HG03175 (cell line): Measurements from ENCODE around the gene ABHD15.

Experiments used
- ATAC-seq: cut with Tn5 transposase; IDR thresholded peaks from one replicate; pipeline ENCODE4 v1.9.1; 2021; ENCODE audit warnings: mild to moderate bottlenecking, moderate library complexity; ENCODE audit not compliant: unreplicated experiment

The ABHD15 gene

DNA sequence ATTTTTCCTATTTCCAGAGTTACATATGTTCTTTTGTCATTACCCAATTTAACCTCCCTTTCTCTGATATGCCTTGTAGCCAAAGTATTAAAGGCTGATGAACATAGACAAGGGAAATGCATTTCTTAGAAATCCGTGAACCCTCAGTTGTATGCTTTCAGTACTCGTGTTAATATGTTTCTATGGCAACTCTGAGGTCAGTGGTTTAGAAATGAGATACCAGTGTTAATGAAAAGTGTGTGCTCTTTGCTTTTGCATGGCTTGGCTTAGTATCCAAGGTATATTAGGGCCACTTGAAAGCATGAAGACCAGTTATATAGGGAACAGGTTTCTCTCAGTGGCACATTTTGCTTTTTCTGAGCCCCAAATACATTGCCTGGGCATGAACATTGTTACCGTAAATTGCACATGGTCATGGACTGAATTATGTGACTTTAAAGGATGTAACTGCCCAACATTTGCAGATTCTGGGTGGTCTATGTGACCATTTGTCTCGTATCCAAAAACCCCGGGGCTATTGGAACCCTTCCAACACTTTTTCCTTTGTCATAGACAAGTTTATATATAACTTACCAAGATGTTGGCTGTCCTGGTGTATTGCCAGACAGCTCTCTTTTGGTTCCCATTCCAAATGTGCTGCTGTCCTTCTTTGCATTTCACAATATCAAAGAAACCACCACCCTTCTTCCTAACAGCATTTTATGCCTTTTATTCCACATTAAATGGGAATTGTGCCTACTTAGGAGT, 17.5 kb downstream of the ABHD15 start:
- peak; percentile 57 for ATAC-seq

DNA sequence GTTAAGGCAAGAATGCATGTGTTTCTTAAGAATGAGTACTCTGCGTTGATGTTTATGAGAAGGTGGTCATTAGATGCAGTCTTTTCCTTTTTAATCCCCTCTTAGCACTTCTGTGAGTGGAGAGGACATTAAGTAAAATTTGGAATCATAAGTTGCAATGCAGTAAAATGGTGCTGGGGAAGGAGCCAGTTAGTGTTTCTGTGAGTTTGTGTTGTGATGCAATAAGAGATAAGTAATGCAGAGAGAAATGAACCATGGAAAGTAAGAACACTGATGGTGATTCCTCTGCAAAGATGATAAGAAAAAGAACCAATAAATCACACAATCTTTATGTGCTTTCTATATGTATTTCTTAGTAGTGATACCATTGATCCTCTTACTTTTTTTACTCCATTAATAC, 20.0 kb downstream of the ABHD15 start:
- ATAC-seq, result no peak

DNA sequence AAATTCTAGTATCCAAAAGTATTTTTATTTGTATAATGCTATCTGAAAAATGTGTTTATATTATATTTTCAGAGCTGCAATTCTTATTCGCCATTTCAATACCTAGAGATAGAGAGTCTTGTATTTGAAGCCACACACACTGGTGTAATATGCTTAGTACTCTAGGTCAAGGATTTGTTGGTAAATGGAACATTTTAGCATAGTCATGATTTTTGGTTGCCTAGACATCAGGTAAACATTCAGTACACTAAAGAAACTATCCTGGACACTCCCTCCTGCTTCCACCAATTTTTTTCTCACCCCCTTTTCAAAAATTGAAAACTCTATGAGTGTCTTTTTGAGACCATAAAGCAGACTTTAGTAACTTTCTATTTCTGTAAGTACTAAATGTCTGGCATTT, 20.8 kb downstream of the ABHD15 start:
- ATAC-seq, result no peak

- no peak for ATAC-seq
These were observed 22.8 kb downstream of the ABHD15 start for GRCh38 chr17:29544066-29544465.

- no peak for ATAC-seq
These were observed 32.9 kb downstream of the ABHD15 start for GRCh38 chr17:29533976-29534375.

GRCh38 chr17:29526322-29526721, 40.5 kb downstream of the ABHD15 start:
- ATAC-seq, result no peak

GRCh38 chr17:29524692-29525091, 42.1 kb downstream of the ABHD15 start:
- ATAC-seq, result no peak

DNA sequence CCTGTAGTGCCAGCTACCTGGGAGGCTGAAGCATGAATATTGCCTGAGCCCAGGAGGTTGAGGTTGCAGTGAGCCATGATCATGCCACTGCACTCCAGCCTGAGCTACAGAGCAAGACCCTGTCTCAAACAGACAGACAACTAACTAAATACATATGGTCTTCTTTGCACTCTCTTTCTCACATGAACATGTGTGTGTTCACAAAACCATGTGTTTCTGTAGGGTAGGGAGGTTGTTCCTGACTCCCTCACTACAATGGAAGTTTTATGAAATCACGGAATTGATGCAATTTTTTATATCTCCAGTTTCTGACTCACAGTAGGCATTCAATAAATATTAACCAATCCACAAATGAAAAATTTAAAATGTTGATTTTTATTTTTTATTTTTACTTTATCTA, 48.5 kb downstream of the ABHD15 start:
- ATAC-seq, result no peak

- no peak for ATAC-seq
These were observed 52.0 kb downstream of the ABHD15 start for GRCh38 chr17:29514792-29515191.

DNA sequence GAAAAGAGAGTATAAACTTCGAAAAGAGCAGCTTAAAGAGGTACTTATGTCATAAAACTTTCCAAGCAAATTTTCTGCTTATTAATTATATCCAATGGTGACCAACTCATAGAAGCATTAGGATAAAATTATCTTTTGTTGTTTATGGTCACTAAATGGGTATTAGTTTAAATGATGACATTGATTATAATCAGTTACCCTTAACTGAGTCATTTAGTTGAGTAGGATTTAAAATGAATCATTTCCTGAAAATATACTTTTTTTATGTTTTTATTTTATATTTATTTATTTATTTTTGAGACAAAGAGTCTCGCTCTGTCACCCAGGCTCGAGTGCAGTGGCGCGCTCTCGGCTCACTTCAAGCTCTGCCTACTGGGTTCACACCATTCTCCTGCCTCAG, 55.9 kb downstream of the ABHD15 start:
- ATAC-seq, result no peak
